Measurements from ENCODE around the gene P2RX6. TPM values are rescaled to one million over a fixed set of nuclear protein-coding genes. Genes with fewer than 3 reads are reported as not detected.

P2RX6 gene
- total RNA-seq, 1 donor from 2014 or later = 0.45 TPM

DNA sequence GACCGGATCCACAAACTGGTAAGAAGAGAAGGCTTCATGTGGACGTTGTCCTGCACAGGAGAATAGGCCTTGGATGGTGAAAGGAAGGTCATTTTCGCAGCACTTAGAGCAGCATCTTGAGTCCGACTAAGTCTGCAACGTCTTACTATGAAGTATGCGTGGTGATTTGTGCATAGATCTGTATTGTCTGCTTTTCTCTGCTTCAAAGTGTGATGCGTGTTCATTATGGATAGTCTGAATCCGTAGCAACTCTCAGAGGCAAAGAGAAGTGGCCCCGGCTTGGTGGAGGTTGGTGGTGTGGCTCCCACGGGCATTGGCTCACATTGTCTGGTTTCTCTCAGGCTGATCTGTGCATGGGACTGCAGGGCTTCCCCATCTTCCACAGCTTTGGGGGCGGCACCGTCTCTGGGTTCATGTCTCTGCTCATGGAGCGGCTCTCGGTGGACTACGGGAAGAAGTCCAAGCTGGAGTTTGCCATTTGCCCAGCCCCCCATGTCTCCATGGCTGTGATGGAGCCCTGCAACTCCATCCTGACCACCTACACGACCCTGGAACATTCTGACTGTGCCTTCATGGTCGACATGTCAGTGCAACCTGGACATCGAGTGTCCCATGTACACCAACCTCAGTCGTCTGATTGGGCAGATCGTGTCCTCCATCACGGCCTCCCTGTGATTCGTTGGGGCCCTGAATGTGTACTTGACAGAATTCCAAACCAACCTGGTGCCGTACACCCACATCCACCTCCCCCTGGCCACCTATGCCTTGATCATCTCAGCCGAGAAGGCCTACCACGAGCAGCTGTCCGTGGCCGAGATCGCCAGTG, 52.3 kb downstream of the P2RX6 start:
- FAIRE-seq (no peak), DNase-seq (ENCODE audit: low read depth) (no peak)

DNA sequence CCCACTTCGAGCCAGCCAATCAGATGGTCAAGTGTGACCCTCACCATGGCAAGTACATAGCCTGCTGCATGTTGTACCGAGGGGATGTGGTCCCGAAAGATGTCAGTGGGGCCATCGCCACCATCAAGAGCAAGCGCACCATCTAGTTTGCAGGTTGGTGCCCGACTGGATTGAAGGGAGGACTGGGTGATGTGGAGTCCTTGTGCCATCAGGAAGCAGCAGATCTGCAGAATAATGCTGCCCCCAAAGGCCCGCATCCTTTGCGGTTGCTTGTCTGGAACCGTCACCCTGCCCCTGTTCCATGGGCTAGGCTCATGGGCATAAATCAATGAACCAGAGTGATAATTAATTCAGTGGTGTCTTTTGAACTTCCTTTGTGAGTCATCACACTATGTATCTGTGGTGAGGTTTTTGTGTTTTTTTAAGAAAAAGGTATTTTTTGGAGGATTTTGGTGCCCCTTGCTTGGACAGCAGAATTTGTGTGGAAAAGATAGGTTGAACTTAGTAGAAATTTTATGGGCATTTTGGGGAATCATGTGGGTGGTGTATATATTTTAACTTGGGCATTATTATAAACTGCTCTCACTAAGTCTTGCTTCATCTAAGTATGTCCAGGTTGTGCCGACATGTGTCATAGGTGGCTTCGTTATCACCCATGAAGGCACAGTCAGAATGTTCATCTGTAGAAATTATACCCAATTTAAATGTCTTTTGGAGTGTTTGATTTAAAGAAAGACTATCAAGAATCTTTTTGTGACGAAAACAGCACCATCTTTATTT, 53.1 kb downstream of the P2RX6 start:
- H3K4me1 ChIP-seq (ENCODE audit: insufficient read depth, low read length) = no peaks in the 10 kb centered on the region
- no peak overlapping the region for H3K27ac Mint-ChIP-seq (ENCODE audit: unreplicated experiment)
- H3K4me3 ChIP-seq (ENCODE audit: insufficient read depth, low read depth, low read length) = no peak overlapping the region
- H3K9me3 Mint-ChIP-seq (ENCODE audit: unreplicated experiment) = peaks cover 7% of the 10 kb centered on the region
- no peak overlapping the region for H3K4me2 ChIP-seq (ENCODE audit: low read length)
- TF ChIP-seq EZH2 (IDR thresholded peaks at IDR 0.05; ENCODE audit: insufficient read depth, low read length) = no peak
- no peak overlapping the region for H3K9ac ChIP-seq (ENCODE audit: low read length)
- FAIRE-seq = no peak
- H3K9me3 ChIP-seq (ENCODE audit: insufficient read depth, low read depth, low read length) = peaks cover 5% of the 10 kb centered on the region
- H3K27me3 Mint-ChIP-seq (ENCODE audit: low read depth, unreplicated experiment) = peaks cover 25% of the 10 kb centered on the region
- no peaks in the 10 kb centered on the region for H3K79me2 ChIP-seq (ENCODE audit: insufficient read depth, low read length)
- no peak for DNase-seq (ENCODE audit: low read depth)
- H3K4me3 Mint-ChIP-seq (ENCODE audit: unreplicated experiment) = no peak overlapping the region
- H3K36me3 ChIP-seq (ENCODE audit: insufficient read depth, low read length) = no peaks in the 10 kb centered on the region
- H3K27me3 ChIP-seq (ENCODE audit: insufficient read depth, low read length) = no peaks in the 10 kb centered on the region
- H4K20me1 ChIP-seq (ENCODE audit: insufficient read depth, low read length) = no peaks in the 10 kb centered on the region
- H3K27ac ChIP-seq (ENCODE audit: low read depth, low read length) = no peak overlapping the region
- H2AFZ ChIP-seq (ENCODE audit: low read depth, low read length) = no peak overlapping the region
- H3K4me1 Mint-ChIP-seq (ENCODE audit: low read depth, unreplicated experiment) = peaks cover 3% of the 10 kb centered on the region
- H3K36me3 Mint-ChIP-seq (ENCODE audit: low read depth, unreplicated experiment) = no peaks in the 10 kb centered on the region

More for the DNA sequence above, 52.3 kb downstream of the P2RX6 start:
- H3K4me2 ChIP-seq (ENCODE audit: low read length) = no peak overlapping the region
- H3K36me3 ChIP-seq (ENCODE audit: insufficient read depth, low read length) = no peaks in the 10 kb centered on the region
- TF ChIP-seq, protein P1, sequence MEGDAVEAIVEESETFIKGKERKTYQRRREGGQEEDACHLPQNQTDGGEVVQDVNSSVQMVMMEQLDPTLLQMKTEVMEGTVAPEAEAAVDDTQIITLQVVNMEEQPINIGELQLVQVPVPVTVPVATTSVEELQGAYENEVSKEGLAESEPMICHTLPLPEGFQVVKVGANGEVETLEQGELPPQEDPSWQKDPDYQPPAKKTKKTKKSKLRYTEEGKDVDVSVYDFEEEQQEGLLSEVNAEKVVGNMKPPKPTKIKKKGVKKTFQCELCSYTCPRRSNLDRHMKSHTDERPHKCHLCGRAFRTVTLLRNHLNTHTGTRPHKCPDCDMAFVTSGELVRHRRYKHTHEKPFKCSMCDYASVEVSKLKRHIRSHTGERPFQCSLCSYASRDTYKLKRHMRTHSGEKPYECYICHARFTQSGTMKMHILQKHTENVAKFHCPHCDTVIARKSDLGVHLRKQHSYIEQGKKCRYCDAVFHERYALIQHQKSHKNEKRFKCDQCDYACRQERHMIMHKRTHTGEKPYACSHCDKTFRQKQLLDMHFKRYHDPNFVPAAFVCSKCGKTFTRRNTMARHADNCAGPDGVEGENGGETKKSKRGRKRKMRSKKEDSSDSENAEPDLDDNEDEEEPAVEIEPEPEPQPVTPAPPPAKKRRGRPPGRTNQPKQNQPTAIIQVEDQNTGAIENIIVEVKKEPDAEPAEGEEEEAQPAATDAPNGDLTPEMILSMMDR (IDR thresholded peaks at IDR 0.05; ENCODE audit: insufficient read depth, low read depth, low read length) = no peak
- no peak for TF ChIP-seq EZH2 (IDR thresholded peaks at IDR 0.05; ENCODE audit: insufficient read depth, low read length)
- no peak overlapping the region for H3K27ac Mint-ChIP-seq (ENCODE audit: unreplicated experiment)
- H3K4me1 Mint-ChIP-seq (ENCODE audit: low read depth, unreplicated experiment) = peaks cover 3% of the 10 kb centered on the region
- H3K27me3 Mint-ChIP-seq (ENCODE audit: low read depth, unreplicated experiment) = peaks cover 23% of the 10 kb centered on the region
- H3K9ac ChIP-seq (ENCODE audit: low read length) = no peak overlapping the region
- H3K27me3 ChIP-seq (ENCODE audit: insufficient read depth, low read length) = no peaks in the 10 kb centered on the region
- no peaks in the 10 kb centered on the region for H4K20me1 ChIP-seq (ENCODE audit: insufficient read depth, low read length)
- peaks cover 5% of the 10 kb centered on the region for H3K9me3 ChIP-seq (ENCODE audit: insufficient read depth, low read depth, low read length)
- H3K79me2 ChIP-seq (ENCODE audit: insufficient read depth, low read length) = no peaks in the 10 kb centered on the region
- peaks cover 5% of the 10 kb centered on the region for H3K9me3 Mint-ChIP-seq (ENCODE audit: unreplicated experiment)
- H3K4me1 ChIP-seq (ENCODE audit: insufficient read depth, low read length) = no peaks in the 10 kb centered on the region
- no peak overlapping the region for H3K4me3 Mint-ChIP-seq (ENCODE audit: unreplicated experiment)
- no peak overlapping the region for H3K4me3 ChIP-seq (ENCODE audit: insufficient read depth, low read depth, low read length)
- H3K36me3 Mint-ChIP-seq (ENCODE audit: low read depth, unreplicated experiment) = no peaks in the 10 kb centered on the region
- H2AFZ ChIP-seq (ENCODE audit: low read depth, low read length) = no peak overlapping the region
- H3K27ac ChIP-seq (ENCODE audit: low read depth, low read length) = no peak overlapping the region

DNA sequence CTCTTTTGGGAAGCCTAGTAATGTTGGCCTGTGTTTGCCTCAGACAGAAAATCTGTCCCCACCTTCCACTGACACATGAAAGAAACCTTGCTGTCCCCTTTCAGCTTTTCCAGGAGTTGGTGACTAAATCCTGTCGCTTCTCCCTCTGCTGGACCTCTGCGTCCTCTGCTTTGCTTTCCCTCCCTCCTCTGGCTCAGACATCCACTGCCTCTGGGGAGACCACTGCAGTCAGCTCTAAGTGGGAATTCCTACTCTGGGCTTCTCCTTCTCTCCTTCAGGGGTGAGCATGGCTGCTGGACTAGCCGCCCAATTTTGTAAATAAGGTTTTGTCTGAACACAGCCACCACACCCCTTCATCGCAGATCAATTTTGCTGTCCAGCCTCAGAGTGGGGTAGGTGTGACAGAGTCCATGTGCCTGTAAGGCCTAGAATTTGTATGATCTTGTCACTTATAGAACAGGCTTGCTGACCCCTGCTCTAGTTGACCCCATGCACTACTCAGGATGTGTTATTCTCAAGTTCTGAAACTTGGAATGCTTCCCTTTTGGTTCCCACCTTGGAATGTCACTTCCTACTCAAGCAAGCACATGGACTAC, 53.8 kb downstream of the P2RX6 start:
- peaks cover 10% of the 10 kb centered on the region for H3K9me3 Mint-ChIP-seq (ENCODE audit: unreplicated experiment)
- Histone ChIP-seq H3K79me2 (ENCODE audit: insufficient read depth, low read length) (no peaks in the 10 kb centered on the region), H3K9me3 (ENCODE audit: insufficient read depth, low read depth, low read length) (peaks cover 5% of the 10 kb centered on the region), H3K4me2 (ENCODE audit: low read length) (no peak overlapping the region), H3K4me3 (ENCODE audit: insufficient read depth, low read depth, low read length) (no peak overlapping the region), H3K4me1 (ENCODE audit: insufficient read depth, low read length) (peaks cover 4% of the 10 kb centered on the region), H3K27me3 (ENCODE audit: insufficient read depth, low read length) (no peaks in the 10 kb centered on the region), H3K27ac (ENCODE audit: low read depth, low read length) (no peak overlapping the region), H4K20me1 (ENCODE audit: insufficient read depth, low read length) (no peaks in the 10 kb centered on the region), H2AFZ (ENCODE audit: low read depth, low read length) (no peak overlapping the region), H3K9ac (ENCODE audit: low read length) (no peak overlapping the region), H3K36me3 (ENCODE audit: insufficient read depth, low read length) (no peaks in the 10 kb centered on the region)
- H3K36me3 Mint-ChIP-seq (ENCODE audit: low read depth, unreplicated experiment) = no peaks in the 10 kb centered on the region
- H3K27ac Mint-ChIP-seq (ENCODE audit: unreplicated experiment) = no peak overlapping the region
- DNase-seq (ENCODE audit: low read depth) (no peak), FAIRE-seq (no peak)
- peaks cover 3% of the 10 kb centered on the region for H3K4me1 Mint-ChIP-seq (ENCODE audit: low read depth, unreplicated experiment)
- H3K4me3 Mint-ChIP-seq (ENCODE audit: unreplicated experiment) = no peak overlapping the region
- H3K27me3 Mint-ChIP-seq (ENCODE audit: low read depth, unreplicated experiment) = peaks cover 25% of the 10 kb centered on the region
- TF ChIP-seq, protein P1 (IDR thresholded peaks at IDR 0.05; ENCODE audit: insufficient read depth, low read depth, low read length) = no peak
- TF ChIP-seq EZH2 (IDR thresholded peaks at IDR 0.05; ENCODE audit: insufficient read depth, low read length) = no peak

Measured in astrocyte (in vitro differentiated cells and primary cell).